Mammary epithelial cell (primary cell): Measurements from ENCODE around the gene TENM3.

Experiments
- EZH2 ChIP-seq: IDR thresholded peaks from 2 replicates; pipeline ENCODE4 v1.6.1; 2012; ENCODE audit warnings: low read length, inconsistent platforms, borderline replicate concordance
- TF ChIP-seq, protein P1 (sequence below), 2 donors: IDR thresholded peaks in 1 of 2; conservative IDR thresholded peaks in 1 of 2; 2 replicates each; pipeline ENCODE4 v1.5.1; 2011 to 2012; ENCODE audit warnings: inconsistent platforms in 2 of 2, low read length in 2 of 2, mild to moderate bottlenecking in 2 of 2, control low read depth in 1 of 2, low read depth in 1 of 2; ENCODE audit not compliant: insufficient read depth in 1 of 2; ENCODE audit errors: extremely low read depth in 1 of 2

DNA sequence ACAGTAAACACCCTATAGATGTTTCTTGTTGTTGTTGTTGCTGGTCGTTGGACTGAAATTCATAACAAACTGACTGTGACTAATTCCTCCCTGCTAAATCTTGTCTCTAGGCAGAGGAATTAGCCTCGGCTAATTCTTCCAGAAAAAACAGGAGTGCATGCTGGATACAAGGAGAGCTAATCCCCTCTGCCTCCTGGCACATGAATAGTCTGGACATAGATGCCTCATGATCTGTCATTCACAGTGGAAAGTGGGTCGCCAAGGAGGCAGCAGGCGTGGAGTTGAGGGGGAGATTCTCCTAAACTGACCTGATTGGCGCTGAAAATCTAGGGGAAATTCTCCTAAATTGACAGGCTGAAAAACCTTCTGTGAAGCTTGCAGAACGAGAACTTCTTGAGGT, 453.9 kb downstream of the TENM3 start:
- TF ChIP-seq, protein P1, sequence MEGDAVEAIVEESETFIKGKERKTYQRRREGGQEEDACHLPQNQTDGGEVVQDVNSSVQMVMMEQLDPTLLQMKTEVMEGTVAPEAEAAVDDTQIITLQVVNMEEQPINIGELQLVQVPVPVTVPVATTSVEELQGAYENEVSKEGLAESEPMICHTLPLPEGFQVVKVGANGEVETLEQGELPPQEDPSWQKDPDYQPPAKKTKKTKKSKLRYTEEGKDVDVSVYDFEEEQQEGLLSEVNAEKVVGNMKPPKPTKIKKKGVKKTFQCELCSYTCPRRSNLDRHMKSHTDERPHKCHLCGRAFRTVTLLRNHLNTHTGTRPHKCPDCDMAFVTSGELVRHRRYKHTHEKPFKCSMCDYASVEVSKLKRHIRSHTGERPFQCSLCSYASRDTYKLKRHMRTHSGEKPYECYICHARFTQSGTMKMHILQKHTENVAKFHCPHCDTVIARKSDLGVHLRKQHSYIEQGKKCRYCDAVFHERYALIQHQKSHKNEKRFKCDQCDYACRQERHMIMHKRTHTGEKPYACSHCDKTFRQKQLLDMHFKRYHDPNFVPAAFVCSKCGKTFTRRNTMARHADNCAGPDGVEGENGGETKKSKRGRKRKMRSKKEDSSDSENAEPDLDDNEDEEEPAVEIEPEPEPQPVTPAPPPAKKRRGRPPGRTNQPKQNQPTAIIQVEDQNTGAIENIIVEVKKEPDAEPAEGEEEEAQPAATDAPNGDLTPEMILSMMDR (conservative IDR thresholded peaks at IDR 0.05 in 1 of 2, IDR thresholded peaks at IDR 0.05 in 1 of 2; ENCODE audit: extremely low read depth in 1 of 2, insufficient read depth in 1 of 2, low read depth in 1 of 2, low read length in 2 of 2) = no peak
- TF ChIP-seq EZH2 = no peak
